Stimulated activated naive B cell treated with anti-CD40 and anti-IgM and Interleukin-4, amounts not matched to agents 10 μg/mL and 1 μg/mL and 100 μg/mL, for 72 hours (primary cell): ENCODE results near the gene RALGAPA2.

Experiments
- ATAC-seq, 2 donors: fragments of 150-1000 bp; cut with Tn5 transposase; replicated peaks; 2 replicates each; pipeline ENCODE4 v1.10.0; 2021; ENCODE audit warnings: moderate library complexity in 1 of 2
- DNase-seq: peaks from one replicate; pipeline ENCODE4 v3.0.0; 2021
- H3K27ac Mint-ChIP-seq: one replicate; pipeline ENCODE4 v1.8.0; 2022; ENCODE audit warnings: mild to moderate bottlenecking, mixed read lengths
- H3K27me3 Mint-ChIP-seq, 2 donors: one replicate each; pipeline ENCODE4 v1.8.0; 2022; ENCODE audit warnings: mixed read lengths in 2 of 2
- H3K36me3 Mint-ChIP-seq, 2 donors: one replicate each; pipeline ENCODE4 v1.8.0; 2022; ENCODE audit warnings: mixed read lengths in 2 of 2, mild to moderate bottlenecking in 1 of 2
- H3K4me1 Mint-ChIP-seq, 2 donors: one replicate each; pipeline ENCODE4 v1.8.0; 2022; ENCODE audit warnings: mixed read lengths in 2 of 2, mild to moderate bottlenecking in 1 of 2
- H3K4me3 Mint-ChIP-seq, 2 donors: one replicate each; pipeline ENCODE4 v1.8.0; 2022; ENCODE audit warnings: mild to moderate bottlenecking in 2 of 2, mixed read lengths in 2 of 2, moderate library complexity in 1 of 2
- H3K9me3 Mint-ChIP-seq, 2 donors: one replicate each; pipeline ENCODE4 v1.8.0; 2022; ENCODE audit warnings: mixed read lengths in 2 of 2, mild to moderate bottlenecking in 1 of 2

The RALGAPA2 gene

DNA sequence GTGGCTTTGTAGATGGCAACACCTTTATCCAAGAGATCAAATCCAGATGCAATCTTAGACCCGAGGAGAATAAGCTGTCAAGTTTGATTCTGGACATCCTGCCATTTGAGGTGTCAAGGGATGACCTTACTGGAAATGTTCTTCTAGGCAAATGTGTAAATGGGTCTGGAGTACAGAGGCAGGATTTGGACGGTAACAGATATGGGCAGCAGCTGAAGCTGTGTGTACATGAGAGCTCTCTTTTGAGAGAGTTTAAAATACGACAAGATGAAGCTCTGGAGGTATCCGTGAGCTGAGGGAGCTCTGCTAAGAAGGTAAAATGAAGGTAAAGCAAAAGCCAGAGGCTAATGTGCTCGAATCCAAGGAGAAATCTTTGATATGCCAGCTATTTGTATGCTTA, 56.6 kb downstream of the RALGAPA2 start:
- DNase-seq (no peak), ATAC-seq (no peak)
- no peaks in the 10 kb centered on the region for H3K9me3 Mint-ChIP-seq
- no peaks in the 10 kb centered on the region for H3K27me3 Mint-ChIP-seq
- H3K4me3 Mint-ChIP-seq = no peak overlapping the region
- H3K4me1 Mint-ChIP-seq = peaks cover 0 to 2% of the 10 kb centered on the region in 2 donors
- no peak overlapping the region for H3K27ac Mint-ChIP-seq
- H3K36me3 Mint-ChIP-seq = peaks cover 12 to 17% of the 10 kb centered on the region in 2 donors

- DNase-seq (no peak), ATAC-seq (no peak)
- Mint-ChIP-seq H3K9me3 (peaks cover 0 to 3% of the 10 kb centered on the region in 2 donors), H3K4me1 (no peaks in the 10 kb centered on the region), H3K27ac (no peak overlapping the region), H3K27me3 (no peaks in the 10 kb centered on the region), H3K4me3 (no peak overlapping the region), H3K36me3 (peaks cover 12 to 15% of the 10 kb centered on the region in 2 donors)
Observed at GRCh38 chr20:20649945-20650344, 62.5 kb downstream of the RALGAPA2 start.

- no peaks in the 10 kb centered on the region for H3K27me3 Mint-ChIP-seq
- ATAC-seq (no peak), DNase-seq (no peak)
- no peak overlapping the region for H3K4me3 Mint-ChIP-seq
- no peak overlapping the region for H3K27ac Mint-ChIP-seq
- peaks cover 0 to 3% of the 10 kb centered on the region in 2 donors for H3K9me3 Mint-ChIP-seq
- H3K36me3 Mint-ChIP-seq = peaks cover 18 to 24% of the 10 kb centered on the region in 2 donors
- H3K4me1 Mint-ChIP-seq = no peaks in the 10 kb centered on the region
Observed at GRCh38 chr20:20643927-20644326, 68.5 kb downstream of the RALGAPA2 start.

- ATAC-seq (no peak), DNase-seq (no peak)
- no peaks in the 10 kb centered on the region for H3K9me3 Mint-ChIP-seq
- peaks cover 22 to 26% of the 10 kb centered on the region in 2 donors for H3K36me3 Mint-ChIP-seq
- H3K4me1 Mint-ChIP-seq = no peaks in the 10 kb centered on the region
- no peak overlapping the region for H3K27ac Mint-ChIP-seq
- no peaks in the 10 kb centered on the region for H3K27me3 Mint-ChIP-seq
- H3K4me3 Mint-ChIP-seq = no peak overlapping the region
Observed at GRCh38 chr20:20641783-20642182, 70.7 kb downstream of the RALGAPA2 start.

DNA sequence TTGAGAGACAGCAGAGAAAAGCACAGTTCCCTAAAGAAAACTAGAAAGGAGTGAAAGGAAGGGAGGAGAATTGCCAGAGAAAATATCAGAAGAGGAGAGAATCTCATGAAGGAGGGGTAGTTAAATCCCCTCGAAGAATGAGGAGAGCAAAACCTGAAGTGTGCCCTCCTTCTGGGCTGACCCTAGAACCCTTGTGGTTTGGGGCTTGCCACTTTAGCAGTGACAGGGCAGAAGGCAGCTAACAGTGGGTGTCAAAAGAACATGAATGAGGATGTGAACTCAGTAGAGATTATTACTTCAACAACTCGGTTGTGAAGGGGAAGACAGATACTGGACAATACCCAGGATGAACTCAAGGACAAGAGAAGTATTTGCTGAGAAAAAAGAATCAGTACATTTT, 73.6 kb downstream of the RALGAPA2 start:
- DNase-seq (no peak), ATAC-seq (no peak)
- no peaks in the 10 kb centered on the region for H3K4me1 Mint-ChIP-seq
- no peak overlapping the region for H3K4me3 Mint-ChIP-seq
- no peaks in the 10 kb centered on the region for H3K9me3 Mint-ChIP-seq
- peaks cover 22 to 41% of the 10 kb centered on the region in 2 donors for H3K36me3 Mint-ChIP-seq
- no peaks in the 10 kb centered on the region for H3K27me3 Mint-ChIP-seq
- no peak overlapping the region for H3K27ac Mint-ChIP-seq

- peaks cover 27 to 46% of the 10 kb centered on the region in 2 donors for H3K36me3 Mint-ChIP-seq
Observed at GRCh38 chr20:20637998-20638725, 74.3 kb downstream of the RALGAPA2 start.

DNA sequence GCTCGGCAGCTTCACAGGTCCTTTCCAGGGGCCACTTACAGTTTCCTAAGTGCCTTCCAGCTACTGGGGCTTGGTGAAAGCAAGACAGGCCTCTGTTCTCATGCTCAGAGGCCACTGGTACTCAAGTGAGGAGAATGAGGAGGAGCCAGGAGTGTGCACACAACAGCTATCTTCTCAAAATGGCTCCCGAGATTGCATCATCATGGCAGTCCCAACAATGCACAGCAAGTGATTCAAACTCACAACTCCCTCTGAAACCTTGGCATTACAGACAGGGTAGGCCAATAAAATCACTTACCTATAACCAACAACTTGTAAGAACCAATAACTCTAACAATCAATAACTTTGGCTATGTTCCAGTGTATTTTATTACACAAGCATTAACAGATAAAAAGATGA, 77.4 kb downstream of the RALGAPA2 start:
- ATAC-seq (no peak), DNase-seq (no peak)
- Mint-ChIP-seq H3K4me1 (no peaks in the 10 kb centered on the region), H3K27ac (no peak overlapping the region), H3K36me3 (peaks cover 25 to 53% of the 10 kb centered on the region in 2 donors), H3K27me3 (no peaks in the 10 kb centered on the region), H3K4me3 (no peak overlapping the region), H3K9me3 (no peaks in the 10 kb centered on the region)

More at GRCh38 chr20:20637998-20638725, 74.3 kb downstream of the RALGAPA2 start:
- no peak overlapping the region for H3K27ac Mint-ChIP-seq
- DNase-seq (no peak), ATAC-seq (no peak)
- no peak overlapping the region for H3K4me3 Mint-ChIP-seq
- no peaks in the 10 kb centered on the region for H3K27me3 Mint-ChIP-seq
- no peaks in the 10 kb centered on the region for H3K4me1 Mint-ChIP-seq
- H3K9me3 Mint-ChIP-seq = no peaks in the 10 kb centered on the region

DNA sequence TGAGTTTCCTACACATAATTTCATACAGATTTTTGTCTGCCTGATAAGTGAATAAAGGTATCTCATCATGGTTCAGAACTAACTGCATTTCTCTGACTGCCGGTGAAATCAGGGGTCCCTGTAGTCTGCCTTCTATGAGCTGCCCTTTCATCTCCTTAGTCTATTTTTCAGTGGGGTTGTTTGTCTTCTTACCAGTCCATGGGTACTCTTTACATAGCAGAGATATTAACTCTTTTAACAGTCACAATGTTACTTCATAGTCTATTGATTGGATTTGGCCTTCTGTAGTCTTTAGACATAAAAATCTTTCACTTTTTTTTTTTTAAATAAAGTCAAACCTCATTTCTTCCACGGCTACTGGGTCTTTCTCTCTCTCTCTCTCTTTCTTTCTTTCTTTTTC, 79.8 kb downstream of the RALGAPA2 start:
- ATAC-seq (no peak), DNase-seq (no peak)
- H3K27me3 Mint-ChIP-seq = no peaks in the 10 kb centered on the region
- H3K4me3 Mint-ChIP-seq = no peak overlapping the region
- no peak overlapping the region for H3K27ac Mint-ChIP-seq
- no peaks in the 10 kb centered on the region for H3K4me1 Mint-ChIP-seq
- peaks cover 23 to 54% of the 10 kb centered on the region in 2 donors for H3K36me3 Mint-ChIP-seq
- H3K9me3 Mint-ChIP-seq = no peaks in the 10 kb centered on the region

- H3K4me1 Mint-ChIP-seq = no peaks in the 10 kb centered on the region
- ATAC-seq = no peak
- no peak for DNase-seq
- H3K9me3 Mint-ChIP-seq = no peaks in the 10 kb centered on the region
- no peak overlapping the region for H3K4me3 Mint-ChIP-seq
- H3K27me3 Mint-ChIP-seq = no peaks in the 10 kb centered on the region
- H3K36me3 Mint-ChIP-seq = peaks cover 27 to 60% of the 10 kb centered on the region in 2 donors
- H3K27ac Mint-ChIP-seq = no peak overlapping the region
Observed at GRCh38 chr20:20630551-20630950, 81.9 kb downstream of the RALGAPA2 start.

GRCh38 chr20:20629556-20630188, 82.8 kb downstream of the RALGAPA2 start:
- no peak overlapping the region for H3K4me3 Mint-ChIP-seq
- no peaks in the 10 kb centered on the region for H3K27me3 Mint-ChIP-seq
- DNase-seq = no peak

DNA sequence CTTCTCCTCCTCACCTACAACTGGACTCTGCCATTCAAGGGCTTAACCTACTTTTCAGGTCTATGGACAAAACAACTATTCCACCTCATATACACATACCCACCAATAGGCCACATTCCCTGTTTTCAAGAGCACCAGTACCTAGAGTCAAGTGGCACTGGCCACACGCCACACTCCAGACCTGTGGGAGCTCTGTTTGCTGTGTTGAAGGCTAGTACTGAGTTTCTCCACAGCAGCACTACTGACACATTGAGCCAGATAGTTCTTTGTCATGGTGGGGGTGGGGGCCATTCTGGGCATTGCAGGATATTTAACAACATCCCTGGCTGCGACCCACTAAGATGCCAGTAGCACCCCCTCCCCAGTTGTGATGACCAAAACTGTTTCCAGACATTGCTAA, 84.1 kb downstream of the RALGAPA2 start:
- DNase-seq (no peak), ATAC-seq (no peak)
- Mint-ChIP-seq H3K27me3 (no peaks in the 10 kb centered on the region), H3K9me3 (no peaks in the 10 kb centered on the region), H3K36me3 (peaks cover 24 to 42% of the 10 kb centered on the region in 2 donors), H3K4me1 (no peaks in the 10 kb centered on the region), H3K4me3 (no peak overlapping the region), H3K27ac (no peak overlapping the region)

More at GRCh38 chr20:20629556-20630188, 82.8 kb downstream of the RALGAPA2 start:
- H3K9me3 Mint-ChIP-seq = no peaks in the 10 kb centered on the region
- H3K27ac Mint-ChIP-seq = no peak overlapping the region
- peaks cover 29 to 52% of the 10 kb centered on the region in 2 donors for H3K36me3 Mint-ChIP-seq
- H3K4me1 Mint-ChIP-seq = no peaks in the 10 kb centered on the region
- ATAC-seq = no peak

DNA sequence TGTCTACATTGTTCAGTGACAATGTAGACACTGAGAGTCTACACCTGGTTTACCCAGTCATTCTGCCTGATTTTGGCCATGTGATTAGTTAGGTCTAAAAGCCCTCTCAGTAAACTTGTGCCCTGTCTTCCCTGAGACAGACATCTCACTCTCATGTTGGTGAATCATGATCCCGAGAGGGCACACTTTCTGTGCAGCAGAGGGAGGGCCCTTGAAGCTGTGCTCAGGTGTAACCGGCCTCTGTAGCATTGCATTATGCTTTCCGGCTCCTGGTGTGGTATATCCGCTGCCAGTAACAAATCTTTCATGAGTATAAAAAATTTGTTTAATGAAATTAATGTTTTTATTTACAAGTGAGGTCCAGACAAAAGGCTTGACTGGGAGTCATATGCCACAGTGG, 85.0 kb downstream of the RALGAPA2 start:
- DNase-seq (no peak), ATAC-seq (no peak)
- Mint-ChIP-seq H3K4me1 (no peaks in the 10 kb centered on the region), H3K27me3 (no peaks in the 10 kb centered on the region), H3K4me3 (no peak overlapping the region), H3K36me3 (peaks cover 22 to 36% of the 10 kb centered on the region in 2 donors), H3K27ac (no peak overlapping the region), H3K9me3 (no peaks in the 10 kb centered on the region)

DNA sequence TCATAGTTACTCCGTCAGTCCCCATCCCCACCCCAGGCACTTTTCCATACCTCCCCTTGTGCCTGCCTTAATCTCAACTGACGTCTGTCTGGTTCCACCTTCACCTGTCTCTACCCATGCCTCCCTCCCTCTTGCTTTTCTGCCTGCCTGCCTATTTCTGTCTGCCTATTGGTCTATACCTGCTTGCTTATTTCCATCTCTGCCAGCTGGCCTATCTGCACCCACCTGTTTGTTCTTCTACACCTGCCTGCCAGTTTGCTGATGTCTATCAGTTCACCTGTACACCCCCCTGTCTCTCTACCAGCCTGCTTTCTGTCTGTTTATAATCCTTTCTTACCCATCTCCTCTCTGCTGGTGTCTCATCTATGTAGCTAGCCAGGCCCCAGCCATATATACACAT, 87.5 kb downstream of the RALGAPA2 start:
- H3K4me3 Mint-ChIP-seq = no peak overlapping the region
- H3K36me3 Mint-ChIP-seq = peaks cover 25 to 35% of the 10 kb centered on the region in 2 donors

DNA sequence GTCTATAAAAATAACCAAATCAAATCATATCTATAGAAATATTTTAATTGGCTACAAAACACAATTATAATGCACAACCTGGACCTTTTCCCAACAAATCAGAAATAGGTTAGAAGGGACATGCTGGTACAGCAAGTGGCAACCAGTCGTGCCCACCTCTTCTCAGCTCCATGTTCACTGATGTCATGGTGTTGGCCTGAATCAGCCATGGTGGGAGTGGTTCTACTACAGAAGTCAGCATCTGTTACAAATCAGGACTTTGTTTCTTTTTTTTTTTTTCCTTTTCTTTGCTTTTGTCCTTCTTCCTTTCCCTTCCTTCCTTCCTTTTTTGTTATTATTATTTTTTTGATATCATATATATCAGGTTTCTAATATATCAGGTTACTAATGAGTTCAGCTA, 91.2 kb downstream of the RALGAPA2 start:
- DNase-seq = no peak
- no peaks in the 10 kb centered on the region for H3K9me3 Mint-ChIP-seq

More for the DNA sequence above, 87.5 kb downstream of the RALGAPA2 start:
- no peaks in the 10 kb centered on the region for H3K4me1 Mint-ChIP-seq
- H3K9me3 Mint-ChIP-seq = no peaks in the 10 kb centered on the region
- H3K27ac Mint-ChIP-seq = no peak overlapping the region
- ATAC-seq (no peak), DNase-seq (no peak)
- no peaks in the 10 kb centered on the region for H3K27me3 Mint-ChIP-seq

DNA sequence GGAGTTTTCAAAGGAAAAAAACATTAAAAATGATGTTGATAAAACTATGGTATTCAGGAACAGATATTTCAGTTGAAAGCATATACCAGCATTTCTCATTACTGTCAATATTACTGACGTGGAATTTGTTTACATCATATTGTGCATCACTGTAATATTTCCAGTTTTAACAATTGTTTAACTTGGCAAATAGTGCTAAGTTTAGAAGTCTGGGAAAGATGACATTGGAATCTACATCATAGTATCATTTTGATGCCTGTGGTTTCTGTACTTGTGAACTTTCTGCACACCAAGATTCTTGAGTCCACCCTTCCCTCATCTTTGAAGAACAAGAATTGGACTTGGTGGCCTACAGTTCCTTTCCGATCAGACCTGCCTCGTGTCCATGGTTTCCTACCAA, 98.1 kb downstream of the RALGAPA2 start:
- DNase-seq (no peak), ATAC-seq (no peak)
- Mint-ChIP-seq H3K36me3 (peaks cover 23 to 32% of the 10 kb centered on the region in 2 donors), H3K9me3 (no peaks in the 10 kb centered on the region), H3K4me1 (peaks cover 6% of the 10 kb centered on the region in 2 donors), H3K27ac (no peak overlapping the region), H3K4me3 (no peak overlapping the region), H3K27me3 (no peaks in the 10 kb centered on the region)

More for the DNA sequence above, 91.2 kb downstream of the RALGAPA2 start:
- Mint-ChIP-seq H3K4me1 (no peaks in the 10 kb centered on the region), H3K4me3 (no peak overlapping the region), H3K36me3 (peaks cover 6 to 13% of the 10 kb centered on the region in 2 donors), H3K27ac (no peak overlapping the region), H3K27me3 (no peaks in the 10 kb centered on the region)
- ATAC-seq = no peak
